Keratinocyte (primary cell): ENCODE measurements around the gene KLK15. TPM values are rescaled to one million over a fixed set of nuclear protein-coding genes. Genes with fewer than 3 reads are reported as not detected.

ENCODE experiments used
- DNase-seq: peaks from one replicate; pipeline ENCODE4 v3.0.0-alpha.2; 2011; ENCODE audit warnings: low read depth, missing footprints, low spot score
- FAIRE-seq: peaks from 2 replicates; lab custom pipeline; 2011; peaks lifted over from hg19 to GRCh38; lab: Jason Lieb, UNC
- H2AFZ ChIP-seq: 2 replicates; pipeline ENCODE4 v1.6.0; 2012; ENCODE audit warnings: low read length, control low read depth, inconsistent platforms; ENCODE audit not compliant: control insufficient read depth
- H3K27ac ChIP-seq: 2 replicates; pipeline ENCODE4 v1.5.1; 2011; ENCODE audit warnings: low read length; ENCODE audit not compliant: control insufficient read depth, insufficient read depth
- H3K27me3 ChIP-seq: 3 replicates; pipeline ENCODE4 v1.6.0; 2011; ENCODE audit warnings: low read length; ENCODE audit not compliant: control insufficient read depth, insufficient read depth; ENCODE audit errors: extremely low read depth
- H3K36me3 ChIP-seq, 2 experiments: 2 replicates in 1 of 2; 3 replicates in 1 of 2; pipeline ENCODE4 v1.5.1; 2011; ENCODE audit warnings: low read length in 2 of 2, mild to moderate bottlenecking in 1 of 2; ENCODE audit not compliant: control insufficient read depth in 2 of 2, insufficient read depth in 2 of 2; ENCODE audit errors: extremely low read depth in 1 of 2
- H3K4me1 ChIP-seq: 3 replicates; pipeline ENCODE4 v1.5.1; 2011; ENCODE audit warnings: low read length; ENCODE audit not compliant: control insufficient read depth, insufficient read depth; ENCODE audit errors: extremely low read depth
- H3K4me2 ChIP-seq: 3 replicates; pipeline ENCODE4 v1.6.0; 2011; ENCODE audit warnings: low read depth, low read length; ENCODE audit not compliant: control insufficient read depth, insufficient read depth; ENCODE audit errors: extremely low read depth
- H3K4me3 ChIP-seq, 3 experiments: fragments of 200-600 bp in 1 of 3; sonication (generic) in 1 of 3; 2 replicates in 2 of 3; 3 replicates in 1 of 3; pipeline ENCODE4 v1.5.1; 2011 to 2016; ENCODE audit warnings: low read length in 3 of 3, mild to moderate bottlenecking in 3 of 3, control low read depth in 2 of 3, inconsistent platforms in 1 of 3, low read depth in 1 of 3, mixed read lengths in 1 of 3, mixed run types in 1 of 3, moderate library complexity in 1 of 3; ENCODE audit not compliant: control insufficient read depth in 2 of 3, insufficient read depth in 2 of 3; ENCODE audit errors: extremely low read depth in 1 of 3
- H3K79me2 ChIP-seq: 2 replicates; pipeline ENCODE4 v1.6.0; 2012; ENCODE audit warnings: low read length; ENCODE audit not compliant: control insufficient read depth, insufficient read depth
- H3K9ac ChIP-seq: 3 replicates; pipeline ENCODE4 v1.6.0; 2011; ENCODE audit warnings: low read length; ENCODE audit not compliant: control insufficient read depth, insufficient read depth; ENCODE audit errors: extremely low read depth
- H3K9me1 ChIP-seq: 3 replicates; pipeline ENCODE4 v1.6.0; 2011; ENCODE audit warnings: low read length; ENCODE audit not compliant: control insufficient read depth, insufficient read depth; ENCODE audit errors: extremely low read depth
- H3K9me3 ChIP-seq: 2 replicates; pipeline ENCODE4 v1.5.1; 2012; ENCODE audit warnings: low read depth, low read length; ENCODE audit not compliant: control insufficient read depth
- H4K20me1 ChIP-seq: 3 replicates; pipeline ENCODE4 v1.6.0; 2011; ENCODE audit warnings: low read length; ENCODE audit not compliant: control insufficient read depth, insufficient read depth; ENCODE audit errors: extremely low read depth
- CTCF ChIP-seq, 3 experiments: IDR thresholded peaks in 1 of 3; conservative IDR thresholded peaks in 1 of 3; optimal IDR thresholded peaks in 1 of 3; 2 replicates in 2 of 3; 3 replicates in 1 of 3; pipeline versions ENCODE3 to v1.5.1; 2011; ENCODE audit warnings: low read length in 3 of 3, mild to moderate bottlenecking in 3 of 3, moderate library complexity in 2 of 3, control low read depth in 1 of 3, inconsistent platforms in 1 of 3; ENCODE audit not compliant: insufficient read depth in 2 of 3; ENCODE audit errors: extremely low read depth in 1 of 3
- EZH2 ChIP-seq: IDR thresholded peaks from one replicate; pipeline ENCODE4 v1.6.1; 2012; ENCODE audit warnings: inconsistent platforms, mild to moderate bottlenecking, low read length, moderate library complexity
- dilution Hi-C: fragments of 300-500 bp; cut with MboI; formaldehyde crosslinking; loops from one replicate; pipeline ENCODE4 v1.7.0; 2020; ENCODE audit warnings: low sequenced_read_pairs; ENCODE audit not compliant: extremely low pct_ligation_motif_present
- polyA plus RNA-seq, 5 experiments: library from polyadenylated mRNA; depleted of rRNA in 3 of 5; stranded (reverse) in 3 of 5; stranded (forward) in 1 of 5; unstranded in 1 of 5; fragments of >200 nt; gene quantifications; 1 replicate in 1 of 5; 2 replicates in 3 of 5; 3 replicates in 1 of 5; pipeline versions ENCODE4 v1.2.1 to v1.2.3, GENCODE V29; 2011 to 2012; ENCODE audit warnings: missing spikeins in 2 of 5, low read depth in 1 of 5, low replicate concordance in 1 of 5

The KLK15 gene
- polyA plus RNA-seq, 1 donor (not counting 4 experiments of a cell fraction or from before 2014, with no cell fraction given), result not detected

GRCh38 chr19:50861010-50861409 lies 27.6 kb upstream of the KLK15 start:
- Histone ChIP-seq H3K36me3 (no peaks in the 10 kb centered on the region), H2AFZ (no peak overlapping the region), H3K4me1 (no peaks in the 10 kb centered on the region), H3K9me1 (no peaks in the 10 kb centered on the region), H3K4me2 (no peak overlapping the region), H3K9ac (no peak overlapping the region), H3K27ac (no peak overlapping the region), H3K27me3 (peaks cover 15% of the 10 kb centered on the region), H3K4me3 (no peak overlapping the region), H3K79me2 (no peaks in the 10 kb centered on the region), H4K20me1 (no peaks in the 10 kb centered on the region), H3K9me3 (peaks cover 2% of the 10 kb centered on the region)
- dilution Hi-C loops, result no loop called here
- no peak for DNase-seq
- no peak for TF ChIP-seq CTCF (optimal IDR thresholded peaks at IDR 0.05 in 1 of 3, IDR thresholded peaks at IDR 0.05 in 1 of 3, conservative IDR thresholded peaks at IDR 0.05 in 1 of 3; ENCODE audit: extremely low read depth in 1 of 3, insufficient read depth in 2 of 3, low read length in 3 of 3)
- FAIRE-seq, result no peak

- dilution Hi-C loops, result no loop called here
- no peak overlapping the region for H3K4me2 ChIP-seq
- no peak overlapping the region for H2AFZ ChIP-seq
- no peak overlapping the region for H3K27ac ChIP-seq
- H3K27me3 ChIP-seq, result peaks cover 15% of the 10 kb centered on the region
- H4K20me1 ChIP-seq, result no peaks in the 10 kb centered on the region
- H3K79me2 ChIP-seq, result no peaks in the 10 kb centered on the region
- no peak for DNase-seq
- no peak overlapping the region for H3K4me3 ChIP-seq
- H3K36me3 ChIP-seq, result no peaks in the 10 kb centered on the region
- H3K9me3 ChIP-seq, result peaks cover 2% of the 10 kb centered on the region
- H3K9me1 ChIP-seq, result no peaks in the 10 kb centered on the region
- H3K4me1 ChIP-seq, result no peaks in the 10 kb centered on the region
- H3K9ac ChIP-seq, result no peak overlapping the region
- TF ChIP-seq CTCF (optimal IDR thresholded peaks at IDR 0.05 in 1 of 3, IDR thresholded peaks at IDR 0.05 in 1 of 3, conservative IDR thresholded peaks at IDR 0.05 in 1 of 3; ENCODE audit: extremely low read depth in 1 of 3, insufficient read depth in 2 of 3, low read length in 3 of 3) (no peak), EZH2 (no peak)
- FAIRE-seq, result no peak
These were observed 26.5 kb upstream of the KLK15 start for GRCh38 chr19:50859849-50860248.
